GM19395 (cell line): ENCODE measurements around the gene PRR33.

Experiments used
- ATAC-seq: cut with Tn5 transposase; IDR thresholded peaks from one replicate; pipeline ENCODE4 v1.9.1; 2021; ENCODE audit warnings: mild to moderate bottlenecking, moderate library complexity; ENCODE audit not compliant: unreplicated experiment

PRR33 gene

DNA sequence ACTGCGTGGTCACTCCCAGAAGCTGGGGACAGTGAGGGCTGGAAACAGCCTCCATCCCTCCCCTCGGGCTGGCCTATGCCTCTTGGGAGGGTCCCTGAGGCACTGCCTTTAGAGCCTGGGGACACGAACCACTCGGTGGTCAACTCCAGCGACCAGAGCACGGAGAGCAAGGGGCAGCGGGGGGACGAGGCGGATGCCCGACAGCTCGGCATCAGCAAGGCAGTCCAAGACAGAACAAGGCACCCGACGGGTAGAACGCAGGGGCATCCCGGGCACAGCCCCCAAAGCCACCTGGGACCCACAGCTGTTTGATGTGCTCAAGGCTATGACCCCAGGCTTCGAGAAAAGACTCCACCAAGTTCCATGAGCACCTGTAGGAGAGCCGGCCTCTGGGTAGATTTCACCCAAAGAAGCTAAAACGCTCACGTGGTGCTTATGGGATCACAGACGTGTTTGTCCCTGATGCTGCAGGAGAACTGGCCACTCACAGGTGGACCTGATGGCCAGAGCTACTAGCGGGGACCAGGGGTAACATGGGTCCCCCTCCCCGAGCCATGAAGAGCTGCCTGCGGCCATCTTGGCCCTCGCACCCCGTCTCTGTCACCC, 39.3 kb downstream of the PRR33 start:
- ATAC-seq = peak; percentile 2

GRCh38 chr11:1851468-1852180, 40.1 kb downstream of the PRR33 start:
- no peak for ATAC-seq

GRCh38 chr11:1848640-1849430, 42.9 kb downstream of the PRR33 start:
- ATAC-seq = no peak

- ATAC-seq = no peak
Measured at GRCh38 chr11:1847926-1848639, 43.6 kb downstream of the PRR33 start.

- no peak for ATAC-seq
Measured at GRCh38 chr11:1847006-1847735, 44.5 kb downstream of the PRR33 start.

DNA sequence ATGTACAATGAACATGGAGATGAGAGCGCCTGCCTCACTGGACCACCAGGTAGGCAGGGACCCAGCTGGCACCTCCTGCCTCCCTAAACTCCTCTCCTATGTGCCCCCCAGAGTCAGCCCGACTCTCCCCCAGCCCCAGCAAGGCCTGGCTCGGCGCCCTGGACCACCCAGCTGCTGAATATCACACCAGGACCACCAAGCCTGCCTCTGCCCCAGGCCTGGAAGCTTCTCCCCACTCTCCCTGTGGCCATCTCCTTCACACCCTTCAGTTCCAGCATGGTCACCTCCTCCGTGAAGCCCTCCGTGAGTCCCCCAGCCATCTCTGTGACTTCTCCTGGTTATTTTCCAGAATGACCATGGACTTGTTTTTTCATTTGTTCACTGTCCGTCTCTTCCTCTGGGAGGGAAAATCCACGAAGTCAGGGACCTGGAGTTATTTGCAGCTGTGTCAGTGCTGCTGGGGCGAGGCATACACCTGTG, 45.2 kb downstream of the PRR33 start:
- ATAC-seq = no peak

DNA sequence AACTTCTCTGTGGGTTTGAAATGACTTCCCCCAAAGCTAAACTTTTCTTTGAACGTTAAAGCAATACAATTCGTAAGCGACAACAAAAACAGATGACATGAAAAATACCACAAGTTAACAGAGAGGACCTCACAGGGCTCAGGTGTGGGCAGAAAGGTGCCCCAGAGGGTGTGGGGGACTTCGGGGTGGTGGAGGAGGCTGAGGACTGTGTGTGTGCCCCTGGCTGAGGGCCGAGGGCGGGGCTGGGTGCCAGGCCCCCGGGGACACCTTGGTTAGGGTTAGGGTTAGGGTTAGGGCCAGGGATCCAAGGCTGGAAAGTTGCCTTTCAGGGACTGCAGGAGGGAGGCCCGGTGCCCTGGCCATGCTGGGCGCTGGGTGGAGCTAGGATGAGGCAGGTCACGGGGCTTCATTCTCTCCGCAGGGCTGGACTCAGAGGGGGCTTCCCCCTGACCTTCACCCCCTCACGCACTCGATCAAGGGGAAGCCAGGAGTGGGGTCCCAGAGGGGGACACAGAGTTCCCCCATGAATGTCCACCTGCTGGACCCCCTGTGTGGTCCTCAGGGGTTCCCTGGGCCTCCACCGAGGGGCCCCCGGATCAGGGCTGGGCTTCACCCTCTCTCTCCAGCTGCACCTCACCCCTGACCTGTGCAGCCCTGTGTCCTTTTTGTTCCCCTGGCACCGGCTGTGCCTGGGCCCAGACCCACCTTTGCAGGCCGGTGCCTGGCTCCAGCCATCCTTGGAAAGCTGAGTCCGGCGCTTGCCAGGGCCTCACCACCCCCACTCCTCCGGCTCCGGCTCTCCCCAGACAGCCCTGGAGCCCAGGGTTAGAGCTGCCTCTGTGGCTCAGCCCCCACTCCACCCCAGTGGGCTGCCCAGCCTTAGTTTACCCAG, 45.9 kb downstream of the PRR33 start:
- no peak for ATAC-seq

- ATAC-seq = no peak
Measured at GRCh38 chr11:1845095-1845429, 46.6 kb downstream of the PRR33 start.

DNA sequence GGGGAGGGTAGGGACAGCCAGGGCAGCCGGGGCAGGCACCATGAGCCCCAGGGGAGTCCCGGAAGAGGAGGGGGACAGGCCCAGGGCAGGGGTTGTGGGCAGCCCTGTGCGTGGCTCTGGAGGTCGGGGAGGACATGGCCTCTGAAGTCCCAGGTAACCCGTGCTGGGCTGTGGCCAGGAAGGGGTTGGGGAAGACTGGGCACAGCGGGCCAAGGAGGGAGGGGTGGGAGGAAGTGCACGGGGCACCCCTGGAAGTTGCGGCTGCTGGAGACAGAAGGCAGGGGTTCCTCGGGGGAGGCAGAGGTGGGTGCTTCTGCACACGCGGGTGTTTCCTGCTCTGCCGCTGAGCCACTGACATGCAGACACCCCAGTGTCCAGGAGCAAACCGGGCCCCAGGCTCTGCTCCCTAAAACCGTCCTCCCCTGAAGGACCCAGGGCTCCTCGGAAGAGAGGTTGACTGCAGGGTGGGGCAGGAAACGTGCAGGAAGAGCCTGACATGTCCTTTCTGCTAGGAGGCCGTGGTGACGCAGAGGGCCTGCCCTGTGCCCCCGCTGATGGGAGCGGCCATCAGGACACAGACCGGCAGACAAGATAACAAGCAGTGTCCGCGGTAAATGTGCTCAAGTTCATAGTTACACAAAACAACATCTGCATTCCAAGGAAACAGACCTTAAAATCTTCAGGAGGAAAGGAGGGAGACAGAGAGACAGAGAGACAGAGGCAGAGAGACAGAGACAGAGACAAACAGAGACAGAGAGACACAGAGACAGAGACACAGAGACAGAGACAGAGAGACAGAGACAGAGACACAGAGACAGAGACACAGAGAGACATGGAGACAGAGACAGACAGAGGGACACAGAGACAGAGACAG, 47.2 kb downstream of the PRR33 start:
- ATAC-seq = no peak

GRCh38 chr11:1843796-1844195, 47.9 kb downstream of the PRR33 start:
- ATAC-seq = no peak

DNA sequence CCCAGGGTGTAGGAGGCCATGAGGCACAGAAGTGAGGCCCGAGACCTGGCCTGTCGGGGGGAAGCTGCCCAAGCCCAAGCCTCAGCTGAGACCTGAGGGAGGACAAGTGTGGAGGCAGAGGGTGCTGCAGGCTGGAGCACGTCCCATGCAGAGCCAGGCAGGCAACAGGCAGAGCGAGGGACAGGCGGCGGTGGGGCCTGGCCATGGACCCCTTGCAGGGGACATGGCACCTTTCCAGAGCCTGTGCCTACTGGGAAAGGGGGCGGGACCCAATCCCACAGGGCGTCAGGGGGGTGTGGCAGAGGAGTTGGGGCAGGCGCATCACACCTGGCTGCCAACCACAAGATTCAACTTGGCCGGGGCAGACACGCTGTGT, 48.6 kb downstream of the PRR33 start:
- no peak for ATAC-seq

DNA sequence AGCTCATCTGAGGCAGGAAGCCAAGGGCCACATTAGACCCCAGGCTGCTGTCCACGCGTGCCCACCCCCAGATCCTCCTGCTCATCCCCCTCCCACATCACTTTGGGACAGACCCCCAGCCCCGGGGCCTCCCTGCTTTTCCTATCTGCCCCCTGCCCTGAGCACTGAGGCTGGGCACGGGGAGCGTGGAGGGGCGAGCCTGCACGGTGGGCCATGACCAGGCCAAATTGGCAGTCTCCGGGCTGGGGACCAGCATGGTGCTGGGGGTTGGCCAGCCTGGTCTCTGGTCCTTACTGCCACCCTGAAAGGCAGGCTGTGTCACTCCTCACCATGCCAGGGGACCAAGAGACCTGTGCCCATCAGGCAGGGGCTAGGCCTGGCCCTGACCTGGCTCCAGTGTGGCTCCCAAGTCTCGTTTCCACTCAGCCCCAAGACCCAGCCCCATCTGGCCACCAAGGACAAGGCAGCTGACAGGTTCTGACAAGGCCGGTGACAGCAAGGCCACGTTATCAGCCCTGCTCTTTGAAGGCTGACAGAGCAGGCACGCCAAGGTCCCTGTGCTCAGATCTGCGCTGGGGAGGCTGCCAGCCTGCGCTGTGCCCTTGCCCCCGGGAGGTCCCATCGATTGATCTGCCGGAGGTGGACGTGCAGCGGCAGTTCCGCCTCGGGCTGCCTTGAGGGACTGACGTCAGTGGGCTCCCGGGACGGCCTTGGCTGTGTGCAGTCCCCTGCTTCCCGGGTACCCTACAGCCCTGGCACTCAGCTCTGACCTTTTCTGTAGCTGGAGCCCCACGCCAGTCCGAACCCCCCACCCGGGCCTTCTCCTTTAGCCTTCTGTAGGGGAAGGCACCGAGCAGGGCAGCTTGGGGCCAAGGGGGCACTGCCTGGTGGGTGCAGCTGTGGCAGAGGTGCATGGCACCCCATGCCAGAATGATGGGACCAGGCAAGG, 49.3 kb downstream of the PRR33 start:
- ATAC-seq = no peak

DNA sequence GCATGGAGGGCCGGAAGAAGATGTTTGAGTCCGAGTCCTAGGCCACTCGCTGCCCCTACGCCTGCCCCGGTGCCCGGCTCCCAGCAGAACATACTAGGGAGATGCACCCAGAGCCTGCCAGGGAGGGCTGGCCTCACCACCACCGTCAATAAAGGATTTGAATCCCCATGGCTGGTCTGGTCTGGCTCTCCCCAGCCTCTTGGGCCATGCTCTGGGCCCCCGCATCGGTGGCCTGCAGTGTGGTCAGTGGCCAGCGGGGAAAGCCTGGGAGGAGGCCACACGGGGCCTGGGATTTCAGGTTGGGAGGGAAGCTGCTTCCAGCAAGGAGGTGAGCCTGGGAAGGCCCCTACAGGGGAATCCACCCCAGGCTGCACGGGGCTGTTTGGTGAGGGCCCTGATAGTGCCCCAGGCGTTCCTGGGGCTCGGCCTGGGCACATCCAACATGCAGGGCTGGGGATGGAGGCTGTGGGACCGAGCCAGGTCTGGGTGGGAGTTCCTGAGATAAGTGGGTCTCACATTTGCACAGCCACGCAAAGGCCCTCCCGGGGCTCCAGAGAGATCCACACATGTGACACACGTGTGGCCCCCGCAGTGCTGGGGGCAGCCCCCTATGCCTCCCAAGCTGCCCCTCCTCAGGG, 50.1 kb downstream of the PRR33 start:
- ATAC-seq = no peak

DNA sequence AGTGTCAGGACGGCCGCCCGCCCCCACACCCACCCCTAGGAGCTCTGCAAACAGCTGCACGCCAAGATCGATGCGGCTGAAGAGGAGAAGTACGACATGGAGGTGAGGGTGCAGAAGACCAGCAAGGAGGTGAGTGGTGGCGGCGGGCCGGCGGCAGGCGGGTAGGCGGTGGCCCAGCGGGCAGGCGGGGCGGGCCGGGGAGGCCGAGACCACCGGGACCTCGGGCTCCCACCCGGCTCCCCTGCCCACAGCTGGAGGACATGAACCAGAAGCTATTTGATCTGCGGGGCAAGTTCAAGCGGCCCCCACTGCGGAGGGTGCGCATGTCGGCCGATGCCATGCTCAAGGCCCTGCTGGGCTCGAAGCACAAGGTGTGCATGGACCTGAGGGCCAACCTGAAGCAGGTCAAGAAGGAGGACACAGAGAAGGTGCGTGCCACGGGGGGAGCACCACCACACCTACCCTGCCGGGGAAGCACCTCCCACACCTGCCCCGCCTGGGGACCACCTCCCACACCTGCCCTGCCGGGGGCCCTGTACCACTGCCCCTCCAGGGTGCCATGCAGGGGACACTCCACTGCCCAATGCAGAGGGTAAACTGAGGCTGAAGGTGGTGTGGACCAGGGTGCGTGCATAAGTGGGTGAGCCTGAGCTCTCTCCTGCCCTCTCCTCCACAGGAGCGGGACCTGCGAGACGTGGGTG, 50.8 kb downstream of the PRR33 start:
- no peak for ATAC-seq

GRCh38 chr11:1839924-1840779, 51.5 kb downstream of the PRR33 start:
- peak; percentile 46 for ATAC-seq
